Nephron (organoid): ENCODE data around the gene KCNC4.

Experiments
- H3K27ac Mint-ChIP-seq, 3 experiments: 2 replicates each; pipeline ENCODE4 v1.8.0; 2020; ENCODE audit warnings: mixed read lengths in 3 of 3, mild to moderate bottlenecking in 2 of 3, moderate library complexity in 1 of 3
- H3K27me3 Mint-ChIP-seq: 2 replicates; pipeline ENCODE4 v1.8.0; 2021; ENCODE audit warnings: low read depth, mild to moderate bottlenecking, moderate library complexity, mixed read lengths
- H3K36me3 Mint-ChIP-seq: 2 replicates; pipeline ENCODE4 v1.8.0; 2020; ENCODE audit warnings: low read depth, mixed read lengths
- H3K4me1 Mint-ChIP-seq: 2 replicates; pipeline ENCODE4 v1.8.0; 2020; ENCODE audit warnings: mixed read lengths
- H3K4me3 Mint-ChIP-seq, 3 experiments: 2 replicates each; pipeline ENCODE4 v1.8.0; 2020; ENCODE audit warnings: mild to moderate bottlenecking in 3 of 3, mixed read lengths in 3 of 3, moderate library complexity in 2 of 3
- H3K9me3 Mint-ChIP-seq: 2 replicates; pipeline ENCODE4 v1.8.0; 2020; ENCODE audit warnings: mixed read lengths
- TF ChIP-seq, protein P1 (sequence below), 3 experiments: fragments of 200-600 bp; sonication (generic); IDR thresholded peaks; one replicate each; pipeline ENCODE4 v1.5.0; 2021; ENCODE audit warnings: antibody characterized with exemption in 3 of 3; ENCODE audit not compliant: unreplicated experiment in 3 of 3

The KCNC4 gene

DNA sequence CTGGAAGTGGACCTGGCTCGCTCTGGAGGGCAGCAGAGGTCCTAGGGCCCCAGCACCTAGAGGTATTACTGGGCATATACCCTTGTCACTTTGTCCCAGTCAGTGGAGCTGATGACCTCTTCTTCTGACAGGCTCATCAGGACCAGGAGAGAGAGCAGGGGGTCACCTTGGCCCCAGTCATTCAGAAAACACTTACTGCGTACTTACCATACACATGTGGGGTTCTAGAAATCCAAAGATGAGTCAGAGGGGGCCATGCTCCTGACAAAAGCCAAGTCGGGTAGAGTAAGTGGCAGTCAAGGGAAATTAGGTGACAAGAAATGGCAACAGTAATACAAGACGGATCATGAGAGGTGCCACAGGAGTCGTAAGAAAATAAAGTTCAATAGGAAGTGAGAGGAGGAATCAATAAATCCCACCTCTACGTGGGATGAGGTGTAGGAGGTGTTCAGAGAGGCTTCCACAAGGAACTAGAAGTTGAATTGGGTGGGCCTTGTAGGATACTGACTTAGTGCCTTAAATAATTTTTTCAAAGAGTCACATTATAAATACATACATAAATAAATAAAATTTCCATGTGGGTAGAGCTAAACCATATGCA, 6.8 kb downstream of the KCNC4 start:
- H3K27me3 Mint-ChIP-seq, result peaks cover 42% of the 10 kb centered on the region
- H3K9me3 Mint-ChIP-seq, result no peaks in the 10 kb centered on the region
- H3K4me1 Mint-ChIP-seq, result peaks cover 19% of the 10 kb centered on the region
- TF ChIP-seq, protein P1, sequence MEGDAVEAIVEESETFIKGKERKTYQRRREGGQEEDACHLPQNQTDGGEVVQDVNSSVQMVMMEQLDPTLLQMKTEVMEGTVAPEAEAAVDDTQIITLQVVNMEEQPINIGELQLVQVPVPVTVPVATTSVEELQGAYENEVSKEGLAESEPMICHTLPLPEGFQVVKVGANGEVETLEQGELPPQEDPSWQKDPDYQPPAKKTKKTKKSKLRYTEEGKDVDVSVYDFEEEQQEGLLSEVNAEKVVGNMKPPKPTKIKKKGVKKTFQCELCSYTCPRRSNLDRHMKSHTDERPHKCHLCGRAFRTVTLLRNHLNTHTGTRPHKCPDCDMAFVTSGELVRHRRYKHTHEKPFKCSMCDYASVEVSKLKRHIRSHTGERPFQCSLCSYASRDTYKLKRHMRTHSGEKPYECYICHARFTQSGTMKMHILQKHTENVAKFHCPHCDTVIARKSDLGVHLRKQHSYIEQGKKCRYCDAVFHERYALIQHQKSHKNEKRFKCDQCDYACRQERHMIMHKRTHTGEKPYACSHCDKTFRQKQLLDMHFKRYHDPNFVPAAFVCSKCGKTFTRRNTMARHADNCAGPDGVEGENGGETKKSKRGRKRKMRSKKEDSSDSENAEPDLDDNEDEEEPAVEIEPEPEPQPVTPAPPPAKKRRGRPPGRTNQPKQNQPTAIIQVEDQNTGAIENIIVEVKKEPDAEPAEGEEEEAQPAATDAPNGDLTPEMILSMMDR (IDR thresholded peaks at IDR 0.05; ENCODE audit: unreplicated experiment in 3 of 3), result no peak
- no peak overlapping the region for H3K4me3 Mint-ChIP-seq
- no peak overlapping the region for H3K27ac Mint-ChIP-seq
- H3K36me3 Mint-ChIP-seq, result no peaks in the 10 kb centered on the region

DNA sequence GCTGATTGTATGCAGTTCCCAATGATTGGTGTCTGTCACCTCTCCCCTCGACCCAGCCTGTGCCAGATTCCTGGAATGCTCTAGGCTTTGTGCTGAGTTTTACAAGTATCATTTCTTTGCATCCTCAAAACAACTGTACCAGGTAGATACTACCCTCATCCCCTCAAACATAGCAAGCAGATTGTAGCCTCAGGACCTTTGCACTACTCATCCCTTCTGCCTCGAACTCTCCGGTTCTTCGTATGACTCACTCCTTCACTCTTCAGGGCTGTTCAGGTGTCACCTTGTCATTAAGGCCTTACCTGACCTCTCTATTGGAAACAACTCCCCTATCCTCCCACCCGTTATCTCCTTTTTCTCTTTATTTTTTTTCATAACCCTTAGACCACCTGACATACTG, 8.0 kb downstream of the KCNC4 start:
- H3K36me3 Mint-ChIP-seq, result no peaks in the 10 kb centered on the region
- peaks cover 16% of the 10 kb centered on the region for H3K4me1 Mint-ChIP-seq
- H3K9me3 Mint-ChIP-seq, result no peaks in the 10 kb centered on the region
- H3K27ac Mint-ChIP-seq, result no peak overlapping the region
- H3K4me3 Mint-ChIP-seq, result no peak overlapping the region
- peaks cover 37% of the 10 kb centered on the region for H3K27me3 Mint-ChIP-seq
- TF ChIP-seq, protein P1 (IDR thresholded peaks at IDR 0.05; ENCODE audit: unreplicated experiment in 3 of 3), result no peak

DNA sequence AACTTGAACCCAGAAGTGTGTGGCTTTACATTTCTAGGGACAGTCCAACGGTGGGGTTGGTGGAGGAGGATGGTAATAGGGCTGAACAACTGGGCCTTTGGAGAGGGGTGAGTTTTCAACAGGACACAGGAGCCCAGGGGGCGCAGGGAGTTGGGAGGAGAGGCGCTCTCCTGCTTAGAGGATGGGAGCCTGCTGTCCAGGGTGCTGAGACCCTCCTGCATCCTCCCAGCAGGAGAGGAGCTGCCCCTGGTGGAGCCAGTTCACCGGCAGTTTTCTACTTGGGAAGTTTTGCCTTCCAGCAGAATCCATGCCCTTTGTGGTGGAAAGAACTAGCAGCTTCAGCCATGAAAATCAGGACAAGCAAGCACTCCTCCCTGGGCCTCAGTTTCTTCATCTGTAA, 8.6 kb downstream of the KCNC4 start:
- TF ChIP-seq, protein P1 (IDR thresholded peaks at IDR 0.05; ENCODE audit: unreplicated experiment in 3 of 3), result no peak
- H3K27ac Mint-ChIP-seq, result no peak overlapping the region
- no peaks in the 10 kb centered on the region for H3K36me3 Mint-ChIP-seq
- no peak overlapping the region for H3K4me3 Mint-ChIP-seq
- peaks cover 34% of the 10 kb centered on the region for H3K27me3 Mint-ChIP-seq
- H3K4me1 Mint-ChIP-seq, result peaks cover 13% of the 10 kb centered on the region
- H3K9me3 Mint-ChIP-seq, result no peaks in the 10 kb centered on the region

DNA sequence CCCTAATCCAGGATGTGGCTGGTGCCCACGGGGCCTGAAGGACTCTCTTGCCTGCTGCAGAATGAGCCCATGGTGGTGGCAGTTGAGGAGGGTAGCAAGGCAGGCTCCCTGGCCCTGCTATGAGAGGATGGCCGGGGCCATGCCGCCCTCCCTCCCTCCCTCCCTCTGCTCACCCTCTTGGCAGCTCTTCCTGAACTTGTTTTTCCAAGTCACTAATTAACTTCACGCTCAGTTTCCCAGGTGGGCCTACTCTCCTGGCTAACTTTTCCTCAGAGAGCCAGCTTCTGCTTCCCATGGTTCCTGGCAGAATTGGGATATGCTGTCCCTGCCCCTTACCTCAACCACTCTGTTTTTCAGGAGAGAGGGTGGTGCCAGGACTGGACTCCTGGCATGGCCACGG, 10.2 kb downstream of the KCNC4 start:
- TF ChIP-seq, protein P1 (IDR thresholded peaks at IDR 0.05; ENCODE audit: unreplicated experiment in 3 of 3), result no peak
- H3K27me3 Mint-ChIP-seq, result peaks cover 24% of the 10 kb centered on the region
- H3K27ac Mint-ChIP-seq, result no peak overlapping the region
- H3K4me1 Mint-ChIP-seq, result peaks cover 6% of the 10 kb centered on the region
- no peaks in the 10 kb centered on the region for H3K36me3 Mint-ChIP-seq
- H3K9me3 Mint-ChIP-seq, result no peaks in the 10 kb centered on the region
- H3K4me3 Mint-ChIP-seq, result no peak overlapping the region

DNA sequence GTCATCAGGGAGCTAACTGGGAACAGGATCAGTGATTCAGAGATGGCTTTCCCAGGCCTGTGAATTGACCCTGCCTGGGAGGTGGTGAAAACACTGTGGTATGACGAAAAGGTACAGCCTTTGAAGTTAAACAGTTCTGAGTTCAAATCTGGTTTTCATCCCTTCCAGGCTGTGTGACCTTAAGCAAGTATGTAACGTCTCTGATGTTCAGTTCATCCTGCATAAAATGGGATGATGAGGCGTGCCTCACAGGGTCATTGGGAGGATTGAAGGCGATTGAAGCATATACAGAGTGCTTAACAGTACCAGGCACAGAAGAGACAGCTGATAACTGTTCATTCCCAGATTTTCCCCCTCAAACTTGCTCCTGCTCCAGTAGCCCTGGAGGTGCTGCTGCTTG, 11.0 kb downstream of the KCNC4 start:
- Mint-ChIP-seq H3K4me1 (no peaks in the 10 kb centered on the region), H3K36me3 (no peaks in the 10 kb centered on the region), H3K4me3 (no peak overlapping the region), H3K9me3 (no peaks in the 10 kb centered on the region), H3K27ac (no peak overlapping the region), H3K27me3 (peaks cover 24% of the 10 kb centered on the region)
- TF ChIP-seq, protein P1 (IDR thresholded peaks at IDR 0.05; ENCODE audit: unreplicated experiment in 3 of 3), result no peak

DNA sequence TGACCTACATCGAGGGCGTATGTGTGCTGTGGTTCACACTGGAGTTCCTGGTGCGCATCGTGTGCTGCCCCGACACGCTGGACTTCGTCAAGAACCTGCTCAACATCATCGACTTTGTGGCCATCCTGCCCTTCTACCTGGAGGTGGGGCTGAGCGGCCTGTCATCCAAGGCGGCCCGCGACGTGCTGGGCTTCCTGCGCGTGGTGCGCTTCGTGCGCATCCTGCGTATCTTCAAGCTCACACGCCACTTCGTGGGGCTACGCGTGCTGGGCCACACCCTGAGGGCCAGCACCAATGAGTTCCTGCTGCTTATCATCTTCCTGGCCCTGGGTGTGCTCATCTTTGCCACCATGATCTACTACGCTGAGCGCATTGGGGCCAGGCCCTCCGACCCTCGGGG, 13.0 kb downstream of the KCNC4 start:
- TF ChIP-seq, protein P1 (IDR thresholded peaks at IDR 0.05; ENCODE audit: unreplicated experiment in 3 of 3), result no peak
- Mint-ChIP-seq H3K4me3 (no peak overlapping the region), H3K27ac (no peak overlapping the region), H3K4me1 (no peaks in the 10 kb centered on the region), H3K27me3 (peaks cover 20% of the 10 kb centered on the region), H3K36me3 (no peaks in the 10 kb centered on the region), H3K9me3 (no peaks in the 10 kb centered on the region)
